Measurements from ENCODE around the gene TBC1D22A. TPM values are rescaled to one million over a fixed set of nuclear protein-coding genes. Genes with fewer than 3 reads are reported as not detected.

The TBC1D22A gene
- total RNA-seq, 1 experiment from 2014 or later: 20.9 TPM

- no peak overlapping the region for H3K27ac ChIP-seq (ENCODE audit: low read depth, low read length)
- H3K4me1 ChIP-seq (ENCODE audit: control insufficient read depth in 1 of 2, insufficient read depth in 2 of 2, low read length in 2 of 2): peaks cover 5 to 11% of the 10 kb centered on the region in 2 experiments; a peak in 3 of 4 replicates
- POLR2A ChIA-PET: no interaction called here
- H3K9me2 ChIP-seq (ENCODE audit: insufficient read depth): no peaks in the 10 kb centered on the region
- no peaks in the 10 kb centered on the region for H3K36me3 ChIP-seq (ENCODE audit: control insufficient read depth in 1 of 2, insufficient read depth in 2 of 2, low read length in 2 of 2)
- no peaks in the 10 kb centered on the region for H3K9me3 ChIP-seq (ENCODE audit: control insufficient read depth in 1 of 2, insufficient read depth in 1 of 2, low read depth in 1 of 2, low read length in 2 of 2)
- ATAC-seq: no peak
- TF ChIP-seq CBX3 (IDR thresholded peaks at IDR 0.05; ENCODE audit: low read depth) (no peak), EZH2phosphoT487 (IDR thresholded peaks at IDR 0.05; ENCODE audit: borderline replicate concordance) (no peak), TCF7L2 (IDR thresholded peaks at IDR 0.05; ENCODE audit: borderline replicate concordance, extremely low read depth, insufficient read depth, insufficient read length) (no peak), SIN3A (IDR thresholded peaks at IDR 0.05; ENCODE audit: low read depth) (no peak), SP1 (IDR thresholded peaks at IDR 0.05; ENCODE audit: low read depth) (no peak), EZH2 (IDR thresholded peaks at IDR 0.05) (no peak), ZNF274 (IDR thresholded peaks at IDR 0.05; ENCODE audit: low read depth, low read length) (no peak), YY1 (IDR thresholded peaks at IDR 0.05; ENCODE audit: extremely low read depth, insufficient replicate concordance, low read depth, low read length) (no peak), CEBPB (IDR thresholded peaks at IDR 0.05; ENCODE audit: low read depth) (no peak), POLR2A (IDR thresholded peaks at IDR 0.05; ENCODE audit: borderline replicate concordance, extremely low read depth, insufficient read depth, insufficient read length) (no peak), EGR1 (IDR thresholded peaks at IDR 0.05; ENCODE audit: low read depth) (no peak), REST (IDR thresholded peaks at IDR 0.05; ENCODE audit: low read depth) (no peak), ELF1 (IDR thresholded peaks at IDR 0.05; ENCODE audit: borderline replicate concordance, low read depth) (no peak)
- TF ChIP-seq, protein P1, sequence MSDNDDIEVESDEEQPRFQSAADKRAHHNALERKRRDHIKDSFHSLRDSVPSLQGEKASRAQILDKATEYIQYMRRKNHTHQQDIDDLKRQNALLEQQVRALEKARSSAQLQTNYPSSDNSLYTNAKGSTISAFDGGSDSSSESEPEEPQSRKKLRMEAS (IDR thresholded peaks at IDR 0.05): no peak
- no peak overlapping the region for H3K9ac ChIP-seq (ENCODE audit: low read length)
- no peak overlapping the region for H3K4me3 ChIP-seq (replicated peaks in 1 of 2; ENCODE audit: low read depth in 1 of 2, low read length in 2 of 2)
- no peaks in the 10 kb centered on the region for H3K27me3 ChIP-seq (ENCODE audit: insufficient read depth, low read length)
- H3K79me2 ChIP-seq (ENCODE audit: insufficient read depth, low read length): no peaks in the 10 kb centered on the region
- intact Hi-C loops (cut with micrococcal nuclease): no loop called here
- H2AFZ ChIP-seq (ENCODE audit: low read depth, low read length, poor library complexity, severe bottlenecking): no peak overlapping the region
- H3K4me2 ChIP-seq (ENCODE audit: low read length): no peak overlapping the region
- no peak for DNase-seq (ENCODE audit: low read depth, low spot score)
- RAD21 ChIA-PET (ENCODE audit: low non-redundant PET in 1 of 2, low total read pairs in 2 of 2, uncharacterized antibody in 2 of 2, unreplicated experiment in 2 of 2): no interaction called here
- CTCF ChIA-PET: no interaction called here
- BruUV-seq (replicated peaks): no TSS peak
- no peaks in the 10 kb centered on the region for H4K20me1 ChIP-seq (ENCODE audit: insufficient read depth)
These were observed 433.9 kb downstream of the TBC1D22A start for GRCh38 chr22:47196166-47196849.
